K562 (cell line): ENCODE results near the gene PCNX3. TPM values are rescaled to one million over a fixed set of nuclear protein-coding genes. Genes with fewer than 3 reads are reported as not detected.
A peak's percentile ranks its signal among the peaks of the same experiment; 100 is the strongest.

Experiments
- AFF1 ChIP-seq, 2 experiments: fragments of 450-650 bp; IDR thresholded peaks; 2 replicates each; pipeline ENCODE4 v1.6.1; 2018; ENCODE audit warnings: mild to moderate bottlenecking in 2 of 2, low read depth in 1 of 2; ENCODE audit not compliant: partially characterized antibody in 2 of 2
- ARNT ChIP-seq, 2 experiments: fragments of 450-650 bp; IDR thresholded peaks; 2 replicates each; pipeline ENCODE4 v1.6.1; 2016; ENCODE audit warnings: mild to moderate bottlenecking in 1 of 2
- CHD4 ChIP-seq: fragments of 200-600 bp; sonication (generic); IDR thresholded peaks from 3 replicates; pipeline ENCODE4 v1.6.1; 2012; ENCODE audit warnings: low read depth, mild to moderate bottlenecking, mixed read lengths, low read length, inconsistent platforms; ENCODE audit not compliant: insufficient read depth, insufficient replicate concordance, poor library complexity, severe bottlenecking
- EGR1 ChIP-seq: fragments of 450-650 bp; conservative IDR thresholded peaks from 2 replicates; pipeline ENCODE4 v1.6.1; 2017; ENCODE audit warnings: mild to moderate bottlenecking
- ETV5 ChIP-seq: sonication (generic); formaldehyde crosslinking; IDR thresholded peaks from 2 replicates; pipeline ENCODE4 v1.4.0; 2020; ENCODE audit warnings: low read depth, mild to moderate bottlenecking, missing genetic modification reagents
- FOXA3 ChIP-seq, 2 experiments: fragments of 450-650 bp in 1 of 2; sonication (generic) in 1 of 2; formaldehyde crosslinking; IDR thresholded peaks in 1 of 2; conservative IDR thresholded peaks in 1 of 2; 2 replicates each; pipeline versions ENCODE4 v1.4.0 to v1.8.0; 2020 to 2022; ENCODE audit warnings: mild to moderate bottlenecking in 2 of 2, missing genetic modification reagents in 1 of 2
- HSF4 ChIP-seq: fragments of 250-450 bp; sonication (Bioruptor Pico); IDR thresholded peaks from 2 replicates; pipeline ENCODE4 v2.1.2; 2022; ENCODE audit warnings: mild to moderate bottlenecking, moderate library complexity, borderline replicate concordance
- JUND ChIP-seq, 2 experiments: IDR thresholded peaks; 2 replicates in 1 of 2; 3 replicates in 1 of 2; pipeline ENCODE4 v1.6.1; 2011; ENCODE audit warnings: borderline replicate concordance in 2 of 2, low read depth in 2 of 2, low read length in 2 of 2, improper control_type of control experiment in 1 of 2, missing biosample characterization in 1 of 2, missing genetic modification characterization in 1 of 2, missing genetic modification reagents in 1 of 2
- LEF1 ChIP-seq: fragments of 450-650 bp; IDR thresholded peaks from 2 replicates; pipeline ENCODE4 v1.6.1; 2016; ENCODE audit warnings: mild to moderate bottlenecking
- MAX ChIP-seq: sonication (generic); formaldehyde crosslinking; IDR thresholded peaks from 2 replicates; pipeline ENCODE4 v1.9.0; 2022; ENCODE audit warnings: mild to moderate bottlenecking, missing genetic modification reagents
- MLLT1 ChIP-seq, 2 experiments: fragments of 450-650 bp; IDR thresholded peaks; 2 replicates each; pipeline ENCODE4 v1.6.1; 2016
- MLX ChIP-seq, 2 experiments: fragments of 450-650 bp in 1 of 2; sonication (generic) in 1 of 2; formaldehyde crosslinking; conservative IDR thresholded peaks; 2 replicates each; pipeline versions ENCODE4 v1.4.0 to v1.8.1; 2020 to 2022; ENCODE audit warnings: mild to moderate bottlenecking in 1 of 2, missing genetic modification reagents in 1 of 2
- SIX5 ChIP-seq, 2 experiments: IDR thresholded peaks; 2 replicates each; pipeline ENCODE4 v1.6.1; 2011; ENCODE audit warnings: low read length in 2 of 2, borderline replicate concordance in 1 of 2, low read depth in 1 of 2, mild to moderate bottlenecking in 1 of 2, moderate library complexity in 1 of 2; ENCODE audit not compliant: insufficient read depth in 1 of 2
- SMAD4 ChIP-seq: fragments of 250-450 bp; sonication (Bioruptor Pico); conservative IDR thresholded peaks from 2 replicates; pipeline ENCODE4 v1.8.0; 2021; ENCODE audit warnings: inconsistent platforms, mild to moderate bottlenecking, moderate library complexity
- SMARCA4 ChIP-seq: fragments of 450-650 bp; IDR thresholded peaks from 2 replicates; pipeline ENCODE4 v1.6.1; 2016
- SMARCC2 ChIP-seq: fragments of 450-650 bp; IDR thresholded peaks from 2 replicates; pipeline ENCODE4 v1.6.1; 2017; ENCODE audit warnings: antibody characterized with exemption, moderate library complexity, mild to moderate bottlenecking, low read depth
- TAL1 ChIP-seq: fragments of 450-650 bp; IDR thresholded peaks from 2 replicates; pipeline ENCODE4 v1.6.1; 2016; ENCODE audit warnings: mild to moderate bottlenecking
- XRCC3 ChIP-seq: fragments of 450-650 bp; IDR thresholded peaks from 2 replicates; pipeline ENCODE4 v1.6.1; 2017; ENCODE audit warnings: mild to moderate bottlenecking, moderate library complexity
- ZBED1 ChIP-seq: IDR thresholded peaks from 2 replicates; pipeline ENCODE4 v1.6.1; 2014
- ZNF274 ChIP-seq: IDR thresholded peaks from 2 replicates; pipeline ENCODE4 v1.6.1; 2011; ENCODE audit warnings: low read depth, mild to moderate bottlenecking, low read length, moderate library complexity, borderline replicate concordance
- polyA plus RNA-seq, 8 experiments: library from polyadenylated mRNA; depleted of rRNA in 4 of 8; stranded (reverse) in 5 of 8; unstranded in 3 of 8; fragments of >200 nt; fragmentation: Nextera tagmentation in 2 of 8; fragmentation: Illumina TruSeq in 1 of 8; extraction: Ambion mirVana in 2 of 8; extraction: Trizol in 1 of 8; gene quantifications; 2 replicates each; pipeline versions ENCODE4 v1.2.1 to v1.2.3, GENCODE V29; 2011 to 2014; ENCODE audit warnings: inconsistent platforms in 1 of 8, missing spikeins in 1 of 8
- total RNA-seq, 7 experiments: library from RNA; depleted of rRNA in 6 of 7; stranded (reverse); fragments of >200 nt in 6 of 7; fragmentation: Illumina TruSeq in 2 of 7; extraction: Trizol in 2 of 7; gene quantifications; 2 replicates each; pipeline versions ENCODE4 v1.2.1 to v1.2.3, GENCODE V29; 2011 to 2021; ENCODE audit warnings: low replicate concordance in 1 of 7

Gene PCNX3
- total and polyA plus RNA-seq, 9 of the 15 experiments (the other 6 are each of a cell fraction or from before 2014, with no cell fraction given) = 0.11 to 47.8 (median 12.8) TPM

GRCh38 chr11:65574811-65575567 lies 40.6 kb upstream of the PCNX3 start (continued):
- TF ChIP-seq AFF1 (IDR thresholded peaks at IDR 0.05; ENCODE audit: low read depth in 1 of 2, partially characterized antibody in 2 of 2) = peak in 1 of 2 experiments; percentile 50
- no peak for TF ChIP-seq EGR1
- TF ChIP-seq ARNT (IDR thresholded peaks at IDR 0.05) = peak; percentile 85 to 89
- no peak for TF ChIP-seq SIX5 (IDR thresholded peaks at IDR 0.05; ENCODE audit: borderline replicate concordance in 1 of 2, insufficient read depth in 1 of 2, low read depth in 1 of 2, low read length in 2 of 2)
- TF ChIP-seq ZBED1 = peak; percentile 38; the same call in 1 of the 2 replicates
- peak; percentile 81 for TF ChIP-seq SMARCA4
- no peak for TF ChIP-seq XRCC3
- peak; percentile 42; the same call in 1 of the 2 replicates for TF ChIP-seq JUND (IDR thresholded peaks at IDR 0.05; ENCODE audit: borderline replicate concordance, low read depth, low read length)
- TF ChIP-seq JUND (tag; IDR thresholded peaks at IDR 0.05; ENCODE audit: borderline replicate concordance, low read depth, low read length) = peak; percentile 39; the same call in 2 of the 3 replicates
- peak; percentile 73 to 74; a peak in 3 of 4 replicates for TF ChIP-seq FOXA3 (CRISPR knock-in tag; conservative IDR thresholded peaks at IDR 0.05 in 1 of 2, IDR thresholded peaks at IDR 0.05 in 1 of 2)
- TF ChIP-seq MLX (CRISPR knock-in tag; conservative IDR thresholded peaks at IDR 0.05) = no peak
- TF ChIP-seq LEF1 = 0 out of 2 replicates have a peak, but pooled peaks have one; percentile 51
- TF ChIP-seq ZNF274 = peak; percentile 21; the same call in 1 of the 2 replicates
- no peak for TF ChIP-seq HSF4 (CRISPR knock-in tag)
- TF ChIP-seq MAX (CRISPR knock-in tag) = peak; percentile 34; the same call in 1 of the 2 replicates
- TF ChIP-seq SMAD4 (CRISPR knock-in tag) = peak; percentile 81
- peak; percentile 62; the same call in 1 of the 2 replicates for TF ChIP-seq SMARCC2
- peak; percentile 93 for TF ChIP-seq TAL1
- TF ChIP-seq MLLT1 (IDR thresholded peaks at IDR 0.05) = no peak
- peak; percentile 79; the same call in 1 of the 2 replicates for TF ChIP-seq ETV5 (CRISPR knock-in tag)
- peak; percentile 100 for TF ChIP-seq CHD4
